Fibroblast of peridontal ligament (primary cell): ENCODE measurements around the gene ERCC6L.

Experiments used
- DNase-seq: peaks from one replicate; pipeline ENCODE4 v3.0.0-alpha.2; 2010; ENCODE audit errors: extremely low read depth

The ERCC6L gene

GRCh38 chrX:72169008-72169728 lies 69.7 kb downstream of the ERCC6L start:
- DNase-seq = peak; percentile 79

DNA sequence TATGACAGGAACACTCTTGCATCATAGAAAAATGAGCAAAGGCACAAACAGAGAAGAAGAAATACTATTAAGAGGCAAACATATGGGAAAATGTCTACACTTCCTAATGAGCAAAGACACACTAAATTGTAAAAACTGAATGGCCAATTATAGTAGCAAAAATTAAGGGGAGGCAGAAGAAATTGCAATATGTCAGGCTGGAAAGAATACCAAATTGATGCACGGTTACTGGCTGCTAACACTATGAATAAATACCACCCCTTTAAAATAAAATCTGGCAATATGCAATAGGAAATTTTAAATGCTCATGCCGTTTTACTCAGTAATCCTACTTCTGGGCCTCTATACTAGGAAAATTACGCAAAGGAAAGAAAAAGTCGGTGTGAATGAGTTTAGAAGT lies 73.3 kb downstream of the ERCC6L start:
- DNase-seq = no peak

- no peak for DNase-seq
Observed at GRCh38 chrX:72159769-72160168, 79.1 kb downstream of the ERCC6L start.

GRCh38 chrX:72158773-72159172 lies 80.1 kb downstream of the ERCC6L start:
- no peak for DNase-seq
